Measurements from ENCODE around the gene SPACA4. TPM values are rescaled to one million over a fixed set of nuclear protein-coding genes. Genes with fewer than 3 reads are reported as not detected.
A peak's percentile ranks its signal among the peaks of the same experiment; 100 is the strongest.

The SPACA4 gene
- polyA plus RNA-seq, 3 donors = not detected

GRCh38 chr19:48644355-48644754, 37.8 kb downstream of the SPACA4 start:
- peaks cover 11 to 33% (median 31%) of the 10 kb centered on the region in 3 donors for H3K27me3 Mint-ChIP-seq (ENCODE audit: low read depth in 3 of 3)
- no peak overlapping the region for H3K27ac Mint-ChIP-seq
- H2AFZ ChIP-seq (ENCODE audit: insufficient read depth, low read depth, low read length, poor library complexity, severe bottlenecking) = no peak overlapping the region
- H3K4me2 ChIP-seq (replicated peaks; ENCODE audit: extremely low read depth, low read length, poor library complexity, severe bottlenecking) = peak overlapping the region; percentile 91
- no peak overlapping the region for H3K27ac ChIP-seq (ENCODE audit: low read depth in 1 of 2, low read length in 2 of 2)
- peaks cover 0 to 10% of the 10 kb centered on the region in 2 donors for H3K27me3 ChIP-seq (ENCODE audit: control insufficient read depth in 2 of 2, insufficient read depth in 2 of 2, low read length in 2 of 2)
- peaks cover 3% of the 10 kb centered on the region for H3K79me2 ChIP-seq (ENCODE audit: insufficient read depth, low read length)
- intact Hi-C loops (cut with micrococcal nuclease) = loop anchor here in 1 of 2 donors (5.0 to 10.0 kb wide), 3 partner anchors 33 to 190 kb away; partner anchors contain the start of genes HSD17B14 and MAMSTR
- peaks cover 27 to 46% of the 10 kb centered on the region in 2 donors for H3K4me1 ChIP-seq (ENCODE audit: control insufficient read depth in 1 of 2, insufficient read depth in 2 of 2, low read length in 2 of 2)
- H3K36me3 Mint-ChIP-seq = peaks cover 3 to 9% of the 10 kb centered on the region in 2 donors
- no peak for DNase-seq
- no peak overlapping the region for H3K4me3 Mint-ChIP-seq
- no peaks in the 10 kb centered on the region for H3K9me3 ChIP-seq (replicated peaks in 1 of 2; ENCODE audit: control insufficient read depth in 1 of 2, insufficient read depth in 1 of 2, low read length in 2 of 2)
- H4K20me1 ChIP-seq (ENCODE audit: insufficient read depth, low read length) = no peaks in the 10 kb centered on the region
- H3K9me3 Mint-ChIP-seq = peaks cover 0 to 3% (median 0%) of the 10 kb centered on the region in 7 donors
- WGBS (ENCODE audit: insufficient coverage) = 100% methylated on average over 1 of the region's 4 CpGs
- no peaks in the 10 kb centered on the region for H3K36me3 ChIP-seq (replicated peaks in 1 of 2; ENCODE audit: control insufficient read depth in 1 of 2, insufficient read depth in 2 of 2, low read length in 2 of 2)
- H3K9ac ChIP-seq (ENCODE audit: insufficient read depth, low read length, poor library complexity, severe bottlenecking) = no peak overlapping the region
- no peak for TF ChIP-seq CTCF (IDR thresholded peaks at IDR 0.05)
- no peak overlapping the region for H3K4me3 ChIP-seq (replicated peaks in 1 of 3; ENCODE audit: low read depth in 2 of 3, low read length in 3 of 3)
- peaks cover 46% of the 10 kb centered on the region for H3K4me1 Mint-ChIP-seq

- peak overlapping the region; percentile 91 for H3K4me2 ChIP-seq (replicated peaks; ENCODE audit: extremely low read depth, low read length, poor library complexity, severe bottlenecking)
- peaks cover 0 to 3% (median 0%) of the 10 kb centered on the region in 7 donors for H3K9me3 Mint-ChIP-seq
- no peak for TF ChIP-seq CTCF (IDR thresholded peaks at IDR 0.05)
- no peaks in the 10 kb centered on the region for H4K20me1 ChIP-seq (ENCODE audit: insufficient read depth, low read length)
- no peak overlapping the region for H3K9ac ChIP-seq (ENCODE audit: insufficient read depth, low read length, poor library complexity, severe bottlenecking)
- peak overlapping the region; percentile 76 to 94 for H3K4me3 Mint-ChIP-seq
- no peaks in the 10 kb centered on the region for H3K79me2 ChIP-seq (ENCODE audit: insufficient read depth, low read length)
- 2% methylated on average over 16 of the region's 25 CpGs for WGBS (ENCODE audit: insufficient coverage)
- H3K4me1 Mint-ChIP-seq = peaks cover 45% of the 10 kb centered on the region
- H3K4me1 ChIP-seq (ENCODE audit: control insufficient read depth in 1 of 2, insufficient read depth in 2 of 2, low read length in 2 of 2) = peaks cover 30 to 44% of the 10 kb centered on the region in 2 donors
- peaks cover under 1 to 7% of the 10 kb centered on the region in 2 donors for H3K36me3 Mint-ChIP-seq
- no peaks in the 10 kb centered on the region for H3K36me3 ChIP-seq (replicated peaks in 1 of 2; ENCODE audit: control insufficient read depth in 1 of 2, insufficient read depth in 2 of 2, low read length in 2 of 2)
- H3K9me3 ChIP-seq (replicated peaks in 1 of 2; ENCODE audit: control insufficient read depth in 1 of 2, insufficient read depth in 1 of 2, low read length in 2 of 2) = no peaks in the 10 kb centered on the region
- peak overlapping the region; percentile 83 for H2AFZ ChIP-seq (ENCODE audit: insufficient read depth, low read depth, low read length, poor library complexity, severe bottlenecking)
- H3K27me3 ChIP-seq (ENCODE audit: control insufficient read depth in 2 of 2, insufficient read depth in 2 of 2, low read length in 2 of 2) = peaks cover 0 to 10% of the 10 kb centered on the region in 2 donors
- peaks cover 11 to 29% (median 27%) of the 10 kb centered on the region in 3 donors for H3K27me3 Mint-ChIP-seq (ENCODE audit: low read depth in 3 of 3)
- H3K27ac Mint-ChIP-seq = peak overlapping the region in 2 of 7 donors; percentile 40 to 80
- peak; percentile 60 to 76 (median 73) for DNase-seq
- peak overlapping the region in 2 of 3 experiments; percentile 4 to 75 for H3K4me3 ChIP-seq (replicated peaks in 1 of 3; ENCODE audit: low read depth in 2 of 3, low read length in 3 of 3)
- H3K27ac ChIP-seq (ENCODE audit: low read depth in 1 of 2, low read length in 2 of 2) = no peak overlapping the region
- intact Hi-C loops (cut with micrococcal nuclease) = loop anchor here (5.0 to 10.0 kb wide), 6 partner anchors 32 to 192 kb away; partner anchors contain the start of genes HSD17B14 (in 2 of the 2) and MAMSTR (in 1 of the 2)
These were observed 38.5 kb downstream of the SPACA4 start for GRCh38 chr19:48644839-48645619.
